ENCODE data around the gene KRT27. TPM values are rescaled to one million over a fixed set of nuclear protein-coding genes. Genes with fewer than 3 reads are reported as not detected.

Gene KRT27
- total and polyA plus RNA-seq, 12 donors, result 0.34 to 0.56 TPM; not detected in 10

DNA sequence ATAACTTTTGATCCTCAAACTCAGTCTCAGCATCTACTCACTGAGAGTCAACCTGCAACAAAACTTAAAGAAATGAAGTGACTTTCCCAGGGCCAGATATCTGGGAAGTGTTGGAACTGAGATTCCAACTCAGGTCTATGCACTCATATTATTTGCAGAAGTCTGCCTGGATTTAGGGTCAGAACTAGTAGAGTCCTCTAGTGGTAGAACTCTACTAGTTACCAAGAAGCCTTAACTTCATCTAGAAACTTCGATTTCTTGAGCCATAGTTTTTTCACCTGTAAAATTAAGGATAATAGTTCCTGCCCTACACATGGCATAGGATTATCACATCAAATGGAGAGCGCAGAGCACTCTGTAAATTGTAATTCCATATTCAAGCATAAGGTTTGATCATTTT is 55.4 kb downstream of the KRT27 start:
- Histone ChIP-seq H3K27me3 (no peaks in the 10 kb centered on the region), H3K9me3 (replicated peaks in 1 of 3) (no peaks in the 10 kb centered on the region), H3K27ac (no peak overlapping the region), H3K36me3 (replicated peaks in 1 of 2) (no peaks in the 10 kb centered on the region), H3K4me1 (replicated peaks in 1 of 2) (no peaks in the 10 kb centered on the region), H3K4me3 (no peak overlapping the region)
- TF ChIP-seq, protein P1, sequence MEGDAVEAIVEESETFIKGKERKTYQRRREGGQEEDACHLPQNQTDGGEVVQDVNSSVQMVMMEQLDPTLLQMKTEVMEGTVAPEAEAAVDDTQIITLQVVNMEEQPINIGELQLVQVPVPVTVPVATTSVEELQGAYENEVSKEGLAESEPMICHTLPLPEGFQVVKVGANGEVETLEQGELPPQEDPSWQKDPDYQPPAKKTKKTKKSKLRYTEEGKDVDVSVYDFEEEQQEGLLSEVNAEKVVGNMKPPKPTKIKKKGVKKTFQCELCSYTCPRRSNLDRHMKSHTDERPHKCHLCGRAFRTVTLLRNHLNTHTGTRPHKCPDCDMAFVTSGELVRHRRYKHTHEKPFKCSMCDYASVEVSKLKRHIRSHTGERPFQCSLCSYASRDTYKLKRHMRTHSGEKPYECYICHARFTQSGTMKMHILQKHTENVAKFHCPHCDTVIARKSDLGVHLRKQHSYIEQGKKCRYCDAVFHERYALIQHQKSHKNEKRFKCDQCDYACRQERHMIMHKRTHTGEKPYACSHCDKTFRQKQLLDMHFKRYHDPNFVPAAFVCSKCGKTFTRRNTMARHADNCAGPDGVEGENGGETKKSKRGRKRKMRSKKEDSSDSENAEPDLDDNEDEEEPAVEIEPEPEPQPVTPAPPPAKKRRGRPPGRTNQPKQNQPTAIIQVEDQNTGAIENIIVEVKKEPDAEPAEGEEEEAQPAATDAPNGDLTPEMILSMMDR (IDR thresholded peaks at IDR 0.05), result peak in 1 of 6 experiments; percentile 3
- no peak for TF ChIP-seq POLR2A (IDR thresholded peaks at IDR 0.05)
- intact Hi-C loops (cut with DNase I), result no loop called here
- WGBS, 4 donors, result 55 to 75% (median 69%) methylated on average over 2 of the region's 2 CpGs
- no peak for DNase-seq

Other genes starting within 250 kb of the KRT27 start
- gene CCR7, start 217.1 kb downstream of the KRT27 start, total RNA-seq, result 1 to 10 TPM in 1 of 9 donors, under 1 TPM in 6, not detected in 2; 0.06 to 1.0 (median 0.44) TPM
- gene CCR7, start 217.1 kb downstream of the KRT27 start, polyA plus RNA-seq, result under 1 TPM; 0.11 to 0.40 (median 0.30) TPM
- 10 to 100 TPM; 55.5 to 97.3 (median 75.1) TPM for gene SMARCE1, start 134.7 kb downstream of the KRT27 start, total RNA-seq
- gene SMARCE1, start 134.7 kb downstream of the KRT27 start, polyA plus RNA-seq, result 100 to 1,000 TPM in 1 of 3 donors, 10 to 100 TPM in 2; 60.9 to 128 (median 93.4) TPM
- 10 to 100 TPM in 1 of 9 donors, 1 to 10 TPM in 6, under 1 TPM in 2; 0.69 to 10.7 (median 3.1) TPM for gene KRT222, start 117.4 kb downstream of the KRT27 start, total RNA-seq
- 1 to 10 TPM; 2.8 to 9.3 (median 5.9) TPM for gene KRT222, start 117.4 kb downstream of the KRT27 start, polyA plus RNA-seq
- gene KRT24, start 78.8 kb downstream of the KRT27 start, total RNA-seq, result not detected
- gene KRT24, start 78.8 kb downstream of the KRT27 start, polyA plus RNA-seq, result under 1 TPM in 2 of 3 donors, not detected in 1; 0.10 to 0.24 TPM
- not detected for gene KRT25, start 27.2 kb downstream of the KRT27 start, total RNA-seq
- not detected for gene KRT25, start 27.2 kb downstream of the KRT27 start, polyA plus RNA-seq
- gene KRT26, start 10.3 kb downstream of the KRT27 start, total RNA-seq, result not detected
- not detected for gene KRT26, start 10.3 kb downstream of the KRT27 start, polyA plus RNA-seq
- not detected for gene KRT28, start 17.4 kb upstream of the KRT27 start, total RNA-seq
- gene KRT28, start 17.4 kb upstream of the KRT27 start, polyA plus RNA-seq, result not detected
- 10 to 100 TPM in 6 of 9 donors, 1 to 10 TPM in 2, under 1 TPM in 1; 0.35 to 58.4 (median 27.4) TPM for gene KRT10, start 40.1 kb upstream of the KRT27 start, total RNA-seq
- gene KRT10, start 40.1 kb upstream of the KRT27 start, polyA plus RNA-seq, result 10 to 100 TPM; 31.1 to 36.3 (median 36.0) TPM
- gene KRT12, start 84.7 kb upstream of the KRT27 start, total RNA-seq, result not detected
- not detected for gene KRT12, start 84.7 kb upstream of the KRT27 start, polyA plus RNA-seq
- gene KRT20, start 102.7 kb upstream of the KRT27 start, total RNA-seq, result under 1 TPM in 2 of 9 donors, not detected in 7; 0.23 to 0.50 TPM
- gene KRT20, start 102.7 kb upstream of the KRT27 start, polyA plus RNA-seq, result under 1 TPM in 2 of 3 donors, not detected in 1; 0.27 to 0.64 TPM
- gene KRT23, start 155.1 kb upstream of the KRT27 start, total RNA-seq, result not detected
- under 1 TPM in 1 of 3 donors, not detected in 2; 0.03 TPM for gene KRT23, start 155.1 kb upstream of the KRT27 start, polyA plus RNA-seq
- not detected for gene KRT39, start 184.4 kb upstream of the KRT27 start, total RNA-seq
- gene KRT39, start 184.4 kb upstream of the KRT27 start, polyA plus RNA-seq, result under 1 TPM in 1 of 3 donors, not detected in 2; 0.17 TPM
- gene KRT40, start 201.8 kb upstream of the KRT27 start, total RNA-seq, result not detected
- not detected for gene KRT40, start 201.8 kb upstream of the KRT27 start, polyA plus RNA-seq
- gene KRTAP3-3, start 211.6 kb upstream of the KRT27 start, total RNA-seq, result not detected
- gene KRTAP3-3, start 211.6 kb upstream of the KRT27 start, polyA plus RNA-seq, result not detected
- gene KRTAP3-2, start 217.4 kb upstream of the KRT27 start, total RNA-seq, result not detected
- not detected for gene KRTAP3-2, start 217.4 kb upstream of the KRT27 start, polyA plus RNA-seq
- gene KRTAP3-1, start 226.6 kb upstream of the KRT27 start, total RNA-seq, result not detected
- not detected for gene KRTAP3-1, start 226.6 kb upstream of the KRT27 start, polyA plus RNA-seq
- gene KRTAP1-5, start 244.7 kb upstream of the KRT27 start, total RNA-seq, result not detected
- gene KRTAP1-5, start 244.7 kb upstream of the KRT27 start, polyA plus RNA-seq, result not detected
- gene KRTAP1-4, start 247.6 kb upstream of the KRT27 start, total RNA-seq, result not detected
- not detected for gene KRTAP1-4, start 247.6 kb upstream of the KRT27 start, polyA plus RNA-seq

All from adrenal gland (tissue), 12 donors.